Panc1 (cell line): ENCODE results near the gene WBP2NL. TPM values are rescaled to one million over a fixed set of nuclear protein-coding genes. Genes with fewer than 3 reads are reported as not detected.

Experiments used
- ATAC-seq: fragments of 200-7000 bp; cut with Tn5 transposase; 2 replicates; pipeline ENCODE4 v1.9.1; 2020; ENCODE audit warnings: mild to moderate bottlenecking, moderate library complexity
- BruUV-seq: library from RNA; stranded (reverse); fragments of 400-500 nt; replicated peaks from 2 replicates; lab custom pipeline; 2021; lab: Mats Ljungman, UMichigan
- CTCF ChIA-PET: fragments of 300-600 bp; sonication (Branson Sonifier 250); formaldehyde crosslinking; loops from one replicate; lab custom pipeline; 2022; ENCODE audit warnings: antibody characterized with exemption; lab: Charles Lee
- POLR2A ChIA-PET: fragments of 300-600 bp; sonication (Branson Sonifier 250); formaldehyde crosslinking; loops from one replicate; lab custom pipeline; 2022; ENCODE audit warnings: antibody characterized with exemption; lab: Charles Lee
- DNase-seq: peaks from one replicate; pipeline ENCODE4 v3.0.0-alpha.2; 2010; ENCODE audit warnings: low read depth, low spot score
- H3K27ac ChIP-seq: 2 replicates; pipeline ENCODE4 v1.5.1; 2011; ENCODE audit warnings: mild to moderate bottlenecking, low read length, inconsistent platforms
- H3K27me3 ChIP-seq: fragments of 200-500 bp; sonication (Bioruptor generic); 2 replicates; pipeline ENCODE4 v1.6.0; 2014; ENCODE audit warnings: low read length, inconsistent platforms; ENCODE audit not compliant: control insufficient read depth, insufficient read depth
- H3K36me3 ChIP-seq: fragments of 200-500 bp; sonication (Bioruptor generic); 2 replicates; pipeline ENCODE4 v1.5.1; 2014; ENCODE audit warnings: inconsistent platforms, mild to moderate bottlenecking, low read length, moderate library complexity; ENCODE audit not compliant: control insufficient read depth, insufficient read depth
- H3K4me1 ChIP-seq: 2 replicates; pipeline ENCODE4 v1.5.1; 2011; ENCODE audit warnings: inconsistent platforms, mild to moderate bottlenecking, low read length, moderate library complexity; ENCODE audit not compliant: control insufficient read depth, insufficient read depth
- H3K4me3 ChIP-seq, 2 experiments: 2 replicates each; pipeline ENCODE4 v1.5.1; 2011 to 2012; ENCODE audit warnings: low read depth in 2 of 2, low read length in 2 of 2, mild to moderate bottlenecking in 2 of 2, inconsistent platforms in 1 of 2, moderate library complexity in 1 of 2
- H3K9me3 ChIP-seq: fragments of 200-500 bp; sonication (Bioruptor generic); 2 replicates; pipeline ENCODE4 v1.5.1; 2014; ENCODE audit warnings: low read depth, mild to moderate bottlenecking, inconsistent platforms, low read length, moderate library complexity; ENCODE audit not compliant: control insufficient read depth, insufficient read depth
- CTCF ChIP-seq: fragments of 450-650 bp; IDR thresholded peaks from 2 replicates; pipeline ENCODE4 v1.5.1; 2017; ENCODE audit warnings: mild to moderate bottlenecking
- POLR2AphosphoS5 ChIP-seq: IDR thresholded peaks from 2 replicates; pipeline ENCODE4 v1.6.1; 2012; ENCODE audit warnings: mild to moderate bottlenecking, low read depth, low read length, moderate library complexity
- REST ChIP-seq, 2 experiments: IDR thresholded peaks; 2 replicates each; pipeline ENCODE4 v1.6.1; 2011 to 2012; ENCODE audit warnings: low read depth in 2 of 2, control low read depth in 1 of 2, low read length in 1 of 2, mild to moderate bottlenecking in 1 of 2, moderate library complexity in 1 of 2; ENCODE audit not compliant: insufficient read depth in 1 of 2
- SIN3A ChIP-seq: IDR thresholded peaks from 2 replicates; pipeline ENCODE4 v1.6.1; 2012; ENCODE audit warnings: low read depth, mild to moderate bottlenecking, low read length, moderate library complexity, borderline replicate concordance; ENCODE audit not compliant: insufficient read depth
- TCF7L2 ChIP-seq: IDR thresholded peaks from 2 replicates; pipeline ENCODE4 v1.6.1; 2011; ENCODE audit warnings: mild to moderate bottlenecking, low read depth, low read length, inconsistent platforms
- in situ Hi-C: cut with HindIII; loops from 2 replicates; pipeline ENCODE4 v1.10.0; 2016; ENCODE audit warnings: low sequenced_read_pairs, low pct_unique_long_range_greater_than_20kb
- intact Hi-C: fragments of 100-400 bp; cut with micrococcal nuclease; formaldehyde crosslinking; loops from one replicate; pipeline ENCODE4 v1.10.0; 2022; ENCODE audit not compliant: unreplicated experiment
- total RNA-seq: library from RNA; stranded (reverse); gene quantifications from one replicate; pipeline ENCODE4 v1.2.1, GENCODE V29; 2021; ENCODE audit not compliant: unreplicated experiment

The WBP2NL gene
- total RNA-seq, 1 experiment from 2014 or later: 0.44 TPM

GRCh38 chr22:42013385-42013784 is 14.8 kb downstream of the WBP2NL start:
- POLR2A ChIA-PET: no interaction called here

GRCh38 chr22:42016111-42016510 is 17.5 kb downstream of the WBP2NL start:
- H3K27ac ChIP-seq: no peak overlapping the region
- POLR2A ChIA-PET: interaction anchor here (0.6 kb wide), 1 partner anchor 68 kb away, joined by 3 read pairs; no protein-coding TSS in a partner anchor
- no peak for TF ChIP-seq TCF7L2
- TF ChIP-seq SIN3A: no peak
- no peak for TF ChIP-seq CTCF
- no peak for TF ChIP-seq REST (IDR thresholded peaks at IDR 0.05; ENCODE audit: insufficient read depth in 1 of 2, low read depth in 2 of 2, low read length in 1 of 2)
- no peak for TF ChIP-seq POLR2AphosphoS5
- H3K4me1 ChIP-seq: no peaks in the 10 kb centered on the region
- H3K27me3 ChIP-seq: no peaks in the 10 kb centered on the region
- H3K4me3 ChIP-seq: no peak overlapping the region
- BruUV-seq: no TSS peak
- CTCF ChIA-PET: no interaction called here
- H3K36me3 ChIP-seq: no peaks in the 10 kb centered on the region; the same call in 1 of the 2 replicates
- no peak for ATAC-seq
- no peaks in the 10 kb centered on the region for H3K9me3 ChIP-seq
- no peak for DNase-seq
- in situ Hi-C loops: no loop called here
- intact Hi-C loops: no loop called here

More at GRCh38 chr22:42013385-42013784, 14.8 kb downstream of the WBP2NL start:
- DNase-seq: no peak
- no TSS peak for BruUV-seq
- CTCF ChIA-PET: no interaction called here
- no peak for TF ChIP-seq POLR2AphosphoS5
- no peak for TF ChIP-seq REST (IDR thresholded peaks at IDR 0.05; ENCODE audit: insufficient read depth in 1 of 2, low read depth in 2 of 2, low read length in 1 of 2)
- no peak for TF ChIP-seq SIN3A
- TF ChIP-seq TCF7L2: no peak
- TF ChIP-seq CTCF: no peak
- Histone ChIP-seq H3K9me3 (peaks cover 3% of the 10 kb centered on the region; the same call in 1 of the 2 replicates), H3K27ac (no peak overlapping the region), H3K4me1 (no peaks in the 10 kb centered on the region), H3K36me3 (no peaks in the 10 kb centered on the region), H3K27me3 (no peaks in the 10 kb centered on the region), H3K4me3 (no peak overlapping the region)
- ATAC-seq: no peak
- in situ Hi-C loops: no loop called here
- intact Hi-C loops: no loop called here
